Measurements from ENCODE around the gene CDYL.

CDYL gene

GRCh38 chr6:4885341-4885933, 109.2 kb downstream of the CDYL start:
- no peak for DNase-seq

GRCh38 chr6:4888841-4889240, 112.6 kb downstream of the CDYL start:
- DNase-seq = no peak

- no peak for DNase-seq
Observed at GRCh38 chr6:4889701-4890100, 113.5 kb downstream of the CDYL start.

GRCh38 chr6:4890191-4890590, 114.0 kb downstream of the CDYL start:
- no peak for DNase-seq

GRCh38 chr6:4890627-4891026, 114.4 kb downstream of the CDYL start:
- no peak for DNase-seq

GRCh38 chr6:4891141-4891540, 114.9 kb downstream of the CDYL start:
- no peak for DNase-seq

- DNase-seq = no peak
Observed at GRCh38 chr6:4892785-4893485, 116.7 kb downstream of the CDYL start.

- DNase-seq = no peak
Observed at GRCh38 chr6:4894049-4894448, 117.8 kb downstream of the CDYL start.

- no peak for DNase-seq
Observed at GRCh38 chr6:4895971-4896370, 119.8 kb downstream of the CDYL start.

GRCh38 chr6:4896401-4896800, 120.2 kb downstream of the CDYL start:
- DNase-seq = no peak

GRCh38 chr6:4899249-4900034, 123.2 kb downstream of the CDYL start:
- DNase-seq = no peak

GRCh38 chr6:4901386-4902061, 125.3 kb downstream of the CDYL start:
- DNase-seq = no peak

GRCh38 chr6:4902363-4902762, 126.2 kb downstream of the CDYL start:
- no peak for DNase-seq

- no peak for DNase-seq
Observed at GRCh38 chr6:4903121-4903520, 126.9 kb downstream of the CDYL start.

- no peak for DNase-seq
Observed at GRCh38 chr6:4903751-4904370, 127.7 kb downstream of the CDYL start.

- DNase-seq = no peak
Observed at GRCh38 chr6:4904461-4905025, 128.3 kb downstream of the CDYL start.

- DNase-seq = no peak
Observed at GRCh38 chr6:4905826-4906225, 129.6 kb downstream of the CDYL start.

GRCh38 chr6:4906293-4907276, 130.4 kb downstream of the CDYL start:
- no peak for DNase-seq

- no peak for DNase-seq
Observed at GRCh38 chr6:4907602-4908001, 131.4 kb downstream of the CDYL start.

GRCh38 chr6:4908062-4908461, 131.9 kb downstream of the CDYL start:
- DNase-seq = no peak

- DNase-seq = no peak
Observed at GRCh38 chr6:4909063-4909706, 133.0 kb downstream of the CDYL start.

Measured in DMS153 (cell line).